ENCODE measurements around the gene C14orf119.

The C14orf119 gene

DNA sequence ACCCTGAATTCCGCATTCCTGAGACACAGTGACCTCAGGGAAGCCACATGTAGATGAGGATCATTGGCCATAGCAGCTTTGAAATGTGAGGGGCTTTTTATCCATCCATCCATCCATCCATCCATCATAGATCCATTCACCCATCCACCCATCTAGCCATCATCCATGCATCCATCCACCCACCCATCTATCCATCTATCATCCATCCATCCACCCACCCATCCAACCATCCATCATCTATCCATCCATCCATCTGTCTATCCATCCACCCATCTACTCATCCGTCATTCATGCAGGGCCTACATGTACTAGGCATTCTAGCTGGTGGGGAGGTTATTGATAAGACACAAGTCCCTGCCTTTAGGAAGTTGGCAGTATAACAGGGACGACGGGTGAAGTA, 51.7 kb downstream of the C14orf119 start:
- Histone ChIP-seq H3K27me3 (ENCODE audit: control insufficient read depth, insufficient read depth, low read length) (no peaks in the 10 kb centered on the region), H3K36me3 (ENCODE audit: control insufficient read depth, insufficient read depth, low read length) (no peaks in the 10 kb centered on the region), H3K4me3 (ENCODE audit: low read length) (no peak overlapping the region), H3K27ac (ENCODE audit: low read depth, low read length) (no peak overlapping the region), H3K4me1 (ENCODE audit: control insufficient read depth, insufficient read depth, low read length) (peaks cover 7% of the 10 kb centered on the region), H3K9ac (ENCODE audit: low read length) (no peak overlapping the region)

DNA sequence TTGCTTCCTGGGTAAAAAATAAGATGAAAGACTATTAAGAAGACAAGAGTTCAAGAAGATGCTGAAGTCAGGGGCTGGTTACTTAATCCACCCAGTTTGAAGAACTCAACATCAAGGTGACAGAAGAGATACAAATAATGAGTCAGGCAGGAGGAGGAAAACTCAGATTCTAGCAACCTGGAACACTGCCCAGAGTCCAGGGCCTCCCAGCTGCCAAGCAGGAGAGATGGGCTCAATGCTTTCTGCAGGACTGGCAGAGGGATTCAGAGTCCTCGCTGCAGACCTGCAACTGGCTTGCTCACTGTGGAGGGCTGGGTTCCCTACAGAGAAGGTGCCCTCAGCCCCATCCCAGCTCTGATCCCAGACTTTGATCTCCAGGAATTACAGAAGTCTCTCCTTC, 52.4 kb downstream of the C14orf119 start:
- Histone ChIP-seq H3K9ac (ENCODE audit: low read length) (no peak overlapping the region), H3K27me3 (ENCODE audit: control insufficient read depth, insufficient read depth, low read length) (no peaks in the 10 kb centered on the region), H3K4me1 (ENCODE audit: control insufficient read depth, insufficient read depth, low read length) (peaks cover 2% of the 10 kb centered on the region), H3K36me3 (ENCODE audit: control insufficient read depth, insufficient read depth, low read length) (no peaks in the 10 kb centered on the region), H3K27ac (ENCODE audit: low read depth, low read length) (peak overlapping the region; percentile 2), H3K4me3 (ENCODE audit: low read length) (no peak overlapping the region)

DNA sequence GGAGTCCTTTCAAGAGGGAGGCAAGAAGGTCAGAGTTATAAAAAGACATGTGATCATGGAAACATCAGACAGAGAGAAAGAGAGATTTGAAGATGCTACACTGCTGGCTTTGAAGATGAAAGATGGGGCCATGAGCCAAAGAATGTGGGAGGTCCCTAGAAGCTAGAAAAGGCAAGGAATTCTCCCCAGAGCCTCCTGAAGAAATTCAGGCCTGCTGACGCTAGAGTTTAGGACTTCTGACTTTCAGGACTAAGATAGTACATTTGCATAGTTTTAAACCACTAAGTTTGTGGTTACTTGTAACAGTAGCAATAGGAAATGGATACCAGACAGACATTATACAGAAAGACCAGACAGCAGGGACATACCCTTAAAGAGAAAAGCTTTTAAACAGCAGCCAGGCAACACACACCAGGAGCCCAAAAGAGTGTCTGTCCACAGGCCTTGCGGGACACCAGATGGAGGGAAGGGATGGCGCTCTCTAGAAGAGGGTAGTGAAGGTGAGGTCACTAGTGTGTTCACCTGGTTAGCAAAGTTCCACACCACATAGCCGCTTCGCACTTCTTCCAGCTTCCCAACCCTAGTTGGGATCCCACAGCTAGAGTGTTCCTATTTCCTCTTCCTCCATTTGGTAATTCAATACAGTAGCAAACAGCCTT, 53.4 kb downstream of the C14orf119 start:
- H3K27ac ChIP-seq (ENCODE audit: low read depth, low read length) = peak overlapping the region; percentile 34
- H3K27me3 ChIP-seq (ENCODE audit: control insufficient read depth, insufficient read depth, low read length) = no peaks in the 10 kb centered on the region
- no peak overlapping the region for H3K9ac ChIP-seq (ENCODE audit: low read length)
- no peak overlapping the region for H3K4me3 ChIP-seq (ENCODE audit: low read length)
- no peaks in the 10 kb centered on the region for H3K36me3 ChIP-seq (ENCODE audit: control insufficient read depth, insufficient read depth, low read length)
- H3K4me1 ChIP-seq (ENCODE audit: control insufficient read depth, insufficient read depth, low read length) = peaks cover 5% of the 10 kb centered on the region

DNA sequence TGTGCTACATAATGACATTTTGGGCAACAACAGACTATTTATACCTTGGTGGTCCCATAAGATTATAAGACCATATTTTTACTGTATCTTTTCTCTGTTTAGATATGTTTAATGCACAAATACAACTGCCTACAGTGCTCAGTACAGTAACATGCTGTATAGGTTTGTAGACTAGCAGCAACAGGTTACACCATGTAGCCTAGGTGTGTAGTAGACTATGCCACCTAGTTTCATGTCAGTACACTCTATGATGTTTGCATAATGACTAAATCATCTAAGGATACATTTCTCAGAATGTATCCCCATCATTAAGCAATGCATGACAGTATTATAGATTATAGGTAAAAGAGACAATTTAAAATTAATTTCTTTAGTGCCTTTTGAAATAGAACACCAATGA, 54.4 kb downstream of the C14orf119 start:
- Histone ChIP-seq H3K27me3 (ENCODE audit: control insufficient read depth, insufficient read depth, low read length) (no peaks in the 10 kb centered on the region), H3K27ac (ENCODE audit: low read depth, low read length) (no peak overlapping the region), H3K4me1 (ENCODE audit: control insufficient read depth, insufficient read depth, low read length) (peaks cover 13% of the 10 kb centered on the region), H3K9ac (ENCODE audit: low read length) (no peak overlapping the region), H3K4me3 (ENCODE audit: low read length) (no peak overlapping the region), H3K36me3 (ENCODE audit: control insufficient read depth, insufficient read depth, low read length) (no peaks in the 10 kb centered on the region)

Data from rectal smooth muscle tissue (tissue), 1 donor.